Activated naive CD4-positive, alpha-beta T cell treated with anti-CD3 and anti-CD28 coated beads, Interleukin-2, amount 10 ng/mL, durations not matched to agents 7 days and 5 days (primary cell): ENCODE data around the gene DNMT3A.

Experiments used
- CTCF ChIA-PET: fragments of 350-600 bp; sonication (Branson Sonifier 250); formaldehyde crosslinking; loops from one replicate; lab custom pipeline; 2021; ENCODE audit warnings: antibody characterized with exemption; lab: Charles Lee
- DNase-seq: peaks from one replicate; pipeline ENCODE4 v3.0.0-alpha.2; 2020
- H3K27ac Mint-ChIP-seq: one replicate; pipeline ENCODE4 v1.8.0; 2021; ENCODE audit warnings: mild to moderate bottlenecking, moderate library complexity, mixed read lengths
- H3K27me3 Mint-ChIP-seq: one replicate; pipeline ENCODE4 v1.8.0; 2021; ENCODE audit warnings: mild to moderate bottlenecking, mixed read lengths
- H3K36me3 Mint-ChIP-seq: one replicate; pipeline ENCODE4 v1.8.0; 2021; ENCODE audit warnings: mixed read lengths
- H3K4me1 Mint-ChIP-seq: one replicate; pipeline ENCODE4 v1.8.0; 2021; ENCODE audit warnings: mixed read lengths
- H3K4me3 Mint-ChIP-seq: one replicate; pipeline ENCODE4 v1.8.0; 2021; ENCODE audit warnings: mild to moderate bottlenecking, moderate library complexity, mixed read lengths
- H3K9me3 Mint-ChIP-seq: one replicate; pipeline ENCODE4 v1.8.0; 2021; ENCODE audit warnings: mixed read lengths

Gene DNMT3A

GRCh38 chr2:25377822-25378421, 36.2 kb upstream of the DNMT3A start:
- Mint-ChIP-seq H3K4me1 (peaks cover 42% of the 10 kb centered on the region), H3K9me3 (peaks cover 8% of the 10 kb centered on the region), H3K27me3 (no peaks in the 10 kb centered on the region), H3K4me3 (no peak overlapping the region), H3K36me3 (peaks cover 29% of the 10 kb centered on the region), H3K27ac (peak overlapping the region; percentile 100)
- CTCF ChIA-PET: interaction anchor here (0.9 to 5.0 kb wide), 5 partner anchors 16 to 83 kb away, joined by 3 to 40 read pairs (median 7); no protein-coding TSS in a partner anchor
- DNase-seq: peak; percentile 19

- Mint-ChIP-seq H3K4me3 (peak overlapping the region; percentile 65), H3K27me3 (no peaks in the 10 kb centered on the region), H3K36me3 (peaks cover 27% of the 10 kb centered on the region), H3K9me3 (peaks cover 8% of the 10 kb centered on the region), H3K4me1 (peaks cover 42% of the 10 kb centered on the region), H3K27ac (peak overlapping the region; percentile 100)
- CTCF ChIA-PET: interaction anchor here (0.6 to 5.0 kb wide), 33 partner anchors 9 to 189 kb away, joined by 3 to 40 read pairs (median 6); partner anchors contain the start of gene DNMT3A
- peak; percentile 94 for DNase-seq
These were observed 35.3 kb upstream of the DNMT3A start for GRCh38 chr2:25376750-25377621.

GRCh38 chr2:25375989-25376545, 34.3 kb upstream of the DNMT3A start:
- no peak overlapping the region for H3K4me3 Mint-ChIP-seq
- peaks cover 27% of the 10 kb centered on the region for H3K36me3 Mint-ChIP-seq
- peaks cover 8% of the 10 kb centered on the region for H3K9me3 Mint-ChIP-seq
- peaks cover 46% of the 10 kb centered on the region for H3K4me1 Mint-ChIP-seq
- DNase-seq: peak; percentile 18
- H3K27me3 Mint-ChIP-seq: no peaks in the 10 kb centered on the region
- H3K27ac Mint-ChIP-seq: peak overlapping the region; percentile 68
- CTCF ChIA-PET: interaction anchor here (0.6 to 5.0 kb wide), 32 partner anchors 8 to 190 kb away, joined by 3 to 40 read pairs (median 6); partner anchors contain the start of gene DNMT3A

- CTCF ChIA-PET: interaction anchor here (0.9 to 5.0 kb wide), 25 partner anchors 9 to 191 kb away, joined by 3 to 40 read pairs (median 6); partner anchors contain the start of gene DNMT3A
- Mint-ChIP-seq H3K27ac (peak overlapping the region; percentile 28), H3K4me3 (no peak overlapping the region), H3K4me1 (peaks cover 49% of the 10 kb centered on the region), H3K27me3 (no peaks in the 10 kb centered on the region), H3K9me3 (peaks cover 8% of the 10 kb centered on the region), H3K36me3 (peaks cover 27% of the 10 kb centered on the region)
- DNase-seq: peak; percentile 19
These were observed 33.8 kb upstream of the DNMT3A start for GRCh38 chr2:25375371-25375988.

- peaks cover 8% of the 10 kb centered on the region for H3K9me3 Mint-ChIP-seq
- H3K4me1 Mint-ChIP-seq: peaks cover 46% of the 10 kb centered on the region
- H3K27ac Mint-ChIP-seq: peak overlapping the region; percentile 38
- CTCF ChIA-PET: interaction anchor here (1.2 to 5.0 kb wide), 9 partner anchors 9 to 191 kb away, joined by 3 to 40 read pairs (median 9); partner anchors contain the start of gene DNMT3A
- DNase-seq: peak; percentile 17
- H3K36me3 Mint-ChIP-seq: peaks cover 26% of the 10 kb centered on the region
- H3K4me3 Mint-ChIP-seq: no peak overlapping the region
- no peaks in the 10 kb centered on the region for H3K27me3 Mint-ChIP-seq
These were observed 33.1 kb upstream of the DNMT3A start for GRCh38 chr2:25374827-25375226.

- CTCF ChIA-PET: interaction anchor here (1.4 to 5.0 kb wide), 3 partner anchors 10 to 98 kb away, joined by 3 to 40 read pairs (median 14); no protein-coding TSS in a partner anchor
- H3K27ac Mint-ChIP-seq: peak overlapping the region; percentile 38
These were observed 32.7 kb upstream of the DNMT3A start for GRCh38 chr2:25374411-25374810.

GRCh38 chr2:25373269-25373981, 31.7 kb upstream of the DNMT3A start:
- Mint-ChIP-seq H3K27me3 (no peaks in the 10 kb centered on the region), H3K4me1 (peaks cover 35% of the 10 kb centered on the region), H3K9me3 (no peaks in the 10 kb centered on the region), H3K4me3 (no peak overlapping the region), H3K27ac (no peak overlapping the region), H3K36me3 (peaks cover 13% of the 10 kb centered on the region)
- CTCF ChIA-PET: interaction anchor here (0.9 to 2.5 kb wide), 3 partner anchors 9 to 11 kb away, joined by 3 to 15 read pairs (median 4); no protein-coding TSS in a partner anchor
- DNase-seq: peak; percentile 14

More at GRCh38 chr2:25374411-25374810, 32.7 kb upstream of the DNMT3A start:
- Mint-ChIP-seq H3K4me3 (no peak overlapping the region), H3K9me3 (peaks cover 8% of the 10 kb centered on the region), H3K27me3 (no peaks in the 10 kb centered on the region), H3K36me3 (peaks cover 23% of the 10 kb centered on the region), H3K4me1 (peaks cover 45% of the 10 kb centered on the region)
- peak; percentile 10 for DNase-seq

- H3K27ac Mint-ChIP-seq: no peak overlapping the region
- CTCF ChIA-PET: interaction anchor here (2.5 kb wide), 1 partner anchor 10 kb away, joined by 15 read pairs; no protein-coding TSS in a partner anchor
- DNase-seq: peak; percentile 17
- H3K4me3 Mint-ChIP-seq: no peak overlapping the region
- H3K27me3 Mint-ChIP-seq: no peaks in the 10 kb centered on the region
- peaks cover 8% of the 10 kb centered on the region for H3K36me3 Mint-ChIP-seq
- H3K9me3 Mint-ChIP-seq: no peaks in the 10 kb centered on the region
- peaks cover 27% of the 10 kb centered on the region for H3K4me1 Mint-ChIP-seq
These were observed 30.9 kb upstream of the DNMT3A start for GRCh38 chr2:25372405-25373268.

- Mint-ChIP-seq H3K27ac (no peak overlapping the region), H3K36me3 (no peaks in the 10 kb centered on the region), H3K4me1 (peaks cover 18% of the 10 kb centered on the region), H3K9me3 (no peaks in the 10 kb centered on the region), H3K4me3 (no peak overlapping the region), H3K27me3 (no peaks in the 10 kb centered on the region)
- CTCF ChIA-PET: interaction anchor here (2.5 kb wide), 1 partner anchor 9 kb away, joined by 15 read pairs; no protein-coding TSS in a partner anchor
- DNase-seq: no peak
These were observed 29.8 kb upstream of the DNMT3A start for GRCh38 chr2:25371253-25372241.

- Mint-ChIP-seq H3K27ac (no peak overlapping the region), H3K36me3 (no peaks in the 10 kb centered on the region), H3K4me1 (peaks cover 7% of the 10 kb centered on the region), H3K9me3 (no peaks in the 10 kb centered on the region), H3K4me3 (no peak overlapping the region), H3K27me3 (no peaks in the 10 kb centered on the region)
- DNase-seq: no peak
- CTCF ChIA-PET: no interaction called here
These were observed 28.2 kb upstream of the DNMT3A start for GRCh38 chr2:25369876-25370275.

- no peak for DNase-seq
- Mint-ChIP-seq H3K36me3 (no peaks in the 10 kb centered on the region), H3K9me3 (no peaks in the 10 kb centered on the region), H3K4me1 (peaks cover 7% of the 10 kb centered on the region), H3K27ac (no peak overlapping the region), H3K27me3 (no peaks in the 10 kb centered on the region), H3K4me3 (no peak overlapping the region)
- CTCF ChIA-PET: no interaction called here
These were observed 27.7 kb upstream of the DNMT3A start for GRCh38 chr2:25369439-25369838.
